NOMO-1 (cell line): ENCODE measurements around the gene DCUN1D2.
A peak's percentile ranks its signal among the peaks of the same experiment; 100 is the strongest.
"Not testable (repeated sequence)": the region's sequence is repeated elsewhere in the genome, so short reads cannot be mapped to it uniquely, and the experiment has no call there.

Experiments used
- DNase-seq, 2 experiments: peaks; one replicate each; lab custom pipeline; 2025; ENCODE audit not compliant: unreplicated experiment in 2 of 2; lab: John Stamatoyannopoulos, UW

Gene DCUN1D2

DNA sequence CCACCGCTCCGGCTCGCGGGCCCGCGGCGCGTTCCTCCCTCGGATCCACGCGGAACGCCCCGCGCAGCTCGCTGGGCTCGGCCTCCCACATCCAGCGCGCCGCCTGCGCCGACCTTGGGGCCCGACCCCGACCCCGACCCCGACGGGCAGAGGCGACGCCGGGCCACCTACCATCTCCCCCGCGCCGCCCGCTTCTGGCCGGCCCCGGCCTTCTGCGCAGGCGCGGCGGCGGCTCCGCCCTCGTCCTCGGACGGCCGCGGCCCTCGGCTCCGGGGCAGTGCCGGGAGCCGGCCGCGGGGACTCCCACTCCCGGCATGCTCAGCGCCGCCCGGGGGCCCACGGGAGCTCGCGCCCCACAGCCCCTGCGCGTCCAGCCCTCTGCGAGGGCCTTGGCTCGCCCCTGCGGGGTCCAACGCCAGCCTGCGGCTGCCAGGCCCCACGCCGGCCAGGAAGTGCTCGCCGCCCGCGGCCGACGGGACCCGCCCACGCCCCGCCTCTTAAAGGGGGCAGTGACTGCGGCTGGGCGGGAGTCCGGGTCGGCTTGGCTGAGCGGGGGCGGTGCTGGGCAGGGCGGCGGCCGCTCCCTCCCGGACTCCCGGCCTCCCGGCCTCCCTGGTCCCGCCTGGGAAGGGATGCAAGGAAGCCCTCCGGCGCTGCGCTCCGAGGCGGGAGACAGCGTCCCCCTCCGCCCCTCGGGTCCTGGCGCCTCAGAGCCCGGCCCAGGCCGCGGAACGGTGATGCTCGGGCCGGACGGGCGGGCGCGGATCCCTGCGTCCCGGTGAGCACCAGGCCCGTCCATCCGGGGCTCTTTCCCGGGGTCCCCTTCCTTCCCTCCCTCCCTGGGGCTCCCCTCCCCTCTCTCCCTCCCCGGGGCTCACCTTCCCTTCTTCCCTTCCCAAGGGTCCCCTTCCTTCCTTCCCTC, at the start of gene DCUN1D2:
TSS of gene DCUN1D2 (minus strand) at position 216 of the 922 bp plus-strand sequence. CDS start at position 174, 42 bp downstream.
- DNase-seq, result peak; percentile 91 to 96

DNA sequence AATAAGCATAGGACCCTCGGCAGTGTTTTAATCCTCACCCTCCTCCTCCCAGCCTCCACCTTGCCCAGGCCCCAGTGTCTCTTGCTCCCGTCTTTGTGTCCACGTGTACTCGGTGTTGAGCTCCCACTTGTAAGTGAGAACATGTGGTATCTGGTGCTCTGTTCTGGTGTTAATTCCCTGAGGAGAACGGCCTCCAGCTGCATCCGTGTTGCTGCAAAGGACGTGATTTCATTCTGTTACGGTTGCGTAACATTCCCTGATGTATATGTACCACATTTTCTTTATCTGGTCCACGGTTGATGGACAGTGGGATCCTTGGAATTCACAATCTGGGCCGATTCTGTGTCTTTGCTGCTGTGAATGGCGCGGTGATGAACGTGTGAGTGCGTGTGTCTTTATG, 49.3 kb upstream of the DCUN1D2 start:
- no peak for DNase-seq

DNA sequence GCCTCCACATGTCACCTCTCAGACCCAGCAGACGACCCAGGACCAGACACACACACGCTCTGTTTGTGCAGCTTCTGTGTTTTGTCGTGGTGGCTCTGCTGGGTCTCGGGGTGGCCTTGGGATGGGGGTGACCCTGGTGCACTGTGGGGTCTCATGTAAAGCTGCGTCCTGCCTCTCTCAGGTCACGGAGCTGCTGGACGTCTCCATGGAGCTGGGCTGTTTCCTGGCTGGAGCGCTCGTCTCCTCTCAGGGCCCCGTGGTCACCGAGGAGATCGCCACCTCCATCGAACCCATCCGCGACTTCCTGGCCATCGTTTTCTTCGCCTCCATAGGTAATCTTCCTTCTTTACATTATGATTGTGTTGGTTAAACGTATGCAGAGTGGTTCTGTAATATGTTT, 48.7 kb upstream of the DCUN1D2 start:
- no peak for DNase-seq

DNA sequence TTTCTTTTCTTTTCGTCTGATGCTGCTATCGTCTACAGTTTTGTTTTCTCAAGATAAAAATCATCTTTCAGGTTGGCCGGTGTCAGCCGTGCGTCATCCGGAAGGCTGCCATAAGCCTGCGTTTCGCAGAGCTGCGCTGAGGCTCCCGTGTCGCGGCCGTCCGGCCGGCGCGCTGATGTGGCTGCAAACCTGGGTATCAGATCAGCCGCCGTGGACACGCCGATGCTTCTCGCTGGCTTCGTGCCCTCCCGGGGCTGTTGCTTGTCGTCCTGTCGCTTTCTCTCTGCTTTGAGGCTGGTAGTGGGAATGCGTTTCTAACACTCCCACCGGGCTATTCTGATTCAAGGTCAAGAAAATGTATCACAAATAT, 48.2 kb upstream of the DCUN1D2 start:
- no peak for DNase-seq

DNA sequence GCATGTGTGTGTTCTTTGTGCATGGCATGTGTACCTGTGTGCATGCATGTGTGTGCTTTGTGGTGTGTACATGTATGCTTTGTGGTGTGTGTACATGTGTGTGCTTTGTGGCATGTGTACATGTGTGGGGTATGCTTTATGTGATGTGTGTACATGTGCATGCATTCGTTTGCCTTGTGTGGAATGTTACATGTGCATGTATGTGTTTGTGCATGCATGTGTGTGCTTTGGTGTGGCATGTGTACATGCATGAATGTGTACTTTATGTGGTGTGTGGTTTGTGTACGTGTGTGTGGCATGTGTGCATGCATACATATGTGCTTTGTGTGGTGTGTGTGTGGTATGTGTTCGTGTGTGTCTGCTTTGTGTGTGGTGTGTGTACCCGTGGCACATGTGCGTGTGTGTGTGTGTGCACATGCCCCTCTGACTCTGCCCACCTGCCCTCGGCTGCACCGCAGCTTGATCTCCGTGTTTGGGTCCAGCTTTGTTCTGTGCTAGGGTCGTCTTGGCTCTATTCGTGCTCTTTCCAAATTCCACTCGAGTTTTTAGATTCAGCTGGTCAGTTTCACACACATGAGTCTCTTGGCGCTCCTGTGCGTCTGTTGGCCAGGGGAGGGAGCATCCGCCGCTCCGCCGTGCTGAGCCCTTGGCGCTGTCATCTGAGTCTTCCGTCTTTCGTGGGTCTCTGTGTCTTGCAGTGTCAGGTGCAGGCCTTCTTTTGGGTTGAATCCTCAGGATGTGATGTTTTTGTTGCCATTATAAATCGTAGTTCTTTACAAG, 47.6 kb upstream of the DCUN1D2 start:
- no peak for DNase-seq

DNA sequence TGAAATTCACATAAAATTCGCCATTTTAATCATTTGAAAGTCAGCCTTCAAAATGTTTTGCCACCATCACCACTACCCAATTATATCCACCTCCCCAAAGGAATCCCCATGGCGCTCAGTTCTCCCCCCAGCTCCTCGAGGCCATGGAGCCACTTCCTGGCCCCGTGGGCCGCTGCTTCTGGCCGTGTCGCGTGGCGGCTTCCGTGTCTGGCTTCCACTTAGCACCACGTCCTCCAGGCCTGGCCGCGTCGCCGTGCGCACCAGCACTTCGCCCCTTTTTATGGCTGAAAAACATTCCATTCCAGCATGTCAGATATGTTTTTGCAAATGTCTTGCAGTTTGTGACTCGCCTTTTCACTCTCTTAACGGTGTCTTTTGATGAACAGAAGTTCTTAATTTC, 46.7 kb upstream of the DCUN1D2 start:
- no peak for DNase-seq

DNA sequence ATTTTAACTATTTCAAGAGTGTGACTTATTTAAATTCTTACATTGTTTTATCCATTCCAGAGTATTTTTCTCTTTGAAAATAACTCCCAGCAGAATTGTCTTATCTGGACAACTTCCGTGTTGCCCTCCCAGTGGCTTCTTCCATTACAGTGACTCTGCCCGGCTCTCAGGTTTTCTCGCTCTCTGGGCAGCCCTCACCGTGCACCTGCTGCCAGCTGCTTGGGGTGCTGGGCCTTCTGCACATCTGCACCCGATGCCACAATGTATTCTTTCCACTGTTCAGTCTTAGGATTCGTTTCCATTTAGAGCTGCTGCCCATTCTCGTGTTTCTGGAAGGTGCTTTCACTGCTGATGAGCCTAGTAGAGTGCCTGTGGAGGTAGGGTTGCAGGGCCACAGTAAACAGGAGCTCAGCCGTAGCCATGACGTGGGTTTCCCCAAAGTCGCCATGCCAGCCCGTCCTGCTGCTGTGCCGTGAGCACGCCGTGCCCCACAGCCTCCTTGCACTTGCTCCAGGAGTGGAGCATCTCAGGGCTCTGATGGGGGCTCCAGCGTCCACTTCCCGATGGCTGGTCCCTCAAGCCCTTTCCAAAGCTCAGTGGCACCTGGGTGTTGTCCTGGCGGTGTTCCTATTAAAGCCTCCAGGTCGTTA, 46.1 kb upstream of the DCUN1D2 start:
- no peak for DNase-seq

DNA sequence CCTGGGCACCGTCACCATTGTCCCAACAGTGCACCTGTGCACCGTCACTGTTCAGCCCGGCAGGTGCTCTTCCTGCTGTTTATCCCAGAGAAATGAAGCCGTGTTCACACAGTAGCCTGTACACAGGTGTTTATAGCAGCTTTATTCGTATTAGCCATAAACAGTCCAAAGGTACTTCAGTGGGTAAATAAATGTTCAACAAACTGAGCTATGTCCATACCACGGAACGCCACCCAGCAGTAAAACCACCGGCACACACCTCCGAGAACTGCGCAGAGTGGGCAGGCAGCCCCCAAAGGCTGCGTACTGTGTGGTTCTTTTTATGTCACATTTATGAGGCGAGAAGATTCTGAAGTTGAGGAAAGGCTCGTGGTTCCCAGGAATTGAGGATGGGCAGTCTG, 44.9 kb upstream of the DCUN1D2 start:
- no peak for DNase-seq

DNA sequence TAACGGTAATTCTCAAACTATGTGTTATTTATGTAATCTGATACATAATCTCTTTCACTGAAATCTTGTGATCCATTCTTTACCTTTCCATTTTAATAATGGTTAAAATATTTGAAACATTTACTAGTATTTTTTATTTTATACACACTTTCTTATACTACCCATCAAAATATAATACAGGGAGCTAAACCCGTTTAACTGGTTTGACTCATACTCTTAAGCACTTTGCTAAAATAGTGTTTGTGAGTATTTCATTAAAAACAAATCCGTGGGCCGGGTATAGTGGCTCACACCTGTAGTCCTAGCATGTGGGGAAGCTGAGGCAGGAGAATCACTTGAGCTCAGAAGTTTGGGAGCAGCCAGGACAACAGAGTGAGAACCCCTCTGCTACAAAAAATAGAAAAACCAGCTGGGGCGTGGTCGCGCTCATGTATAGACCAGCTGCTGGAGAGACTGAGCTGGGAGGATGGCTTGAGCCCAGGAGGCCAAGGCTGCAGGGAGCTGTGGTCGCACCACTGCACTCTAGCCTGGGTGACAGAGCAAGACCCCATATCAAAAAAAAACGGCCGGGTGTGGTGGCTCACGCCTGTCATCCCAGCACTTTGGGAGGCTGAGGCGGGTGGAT, 43.8 kb upstream of the DCUN1D2 start:
- DNase-seq, result no peak

DNA sequence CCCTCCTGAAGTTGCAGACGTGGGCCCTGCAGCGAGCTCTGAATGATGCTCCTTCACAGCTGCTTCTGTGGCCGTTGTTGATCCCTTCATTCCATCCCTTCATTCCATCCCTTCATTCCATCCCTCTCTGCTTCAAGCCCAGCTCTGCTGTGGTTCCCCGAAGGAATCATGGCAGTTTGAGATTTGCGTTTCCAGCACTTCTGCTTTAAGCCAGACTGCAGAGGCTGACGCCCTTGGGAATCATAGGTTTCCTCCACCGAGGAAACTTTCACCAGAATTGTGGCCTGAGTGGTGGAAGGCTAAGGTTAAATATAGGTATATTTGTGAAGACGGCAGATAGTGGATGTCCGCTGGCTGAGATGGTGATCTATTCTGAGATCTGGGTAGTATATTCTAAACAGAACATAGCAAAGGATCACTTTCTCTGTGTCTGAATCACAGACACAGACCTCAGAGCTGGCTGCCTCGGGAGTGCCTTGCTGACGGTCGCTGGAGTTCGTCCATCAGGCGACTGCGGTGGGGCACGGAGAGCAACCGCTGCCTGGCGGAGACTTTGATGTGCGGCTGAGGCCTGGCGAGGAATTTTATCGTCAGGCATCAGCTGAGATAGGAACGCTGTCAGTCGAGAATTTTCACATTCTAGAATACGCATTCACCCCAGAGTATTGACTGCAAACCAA, 42.8 kb upstream of the DCUN1D2 start:
- DNase-seq, result no peak

DNA sequence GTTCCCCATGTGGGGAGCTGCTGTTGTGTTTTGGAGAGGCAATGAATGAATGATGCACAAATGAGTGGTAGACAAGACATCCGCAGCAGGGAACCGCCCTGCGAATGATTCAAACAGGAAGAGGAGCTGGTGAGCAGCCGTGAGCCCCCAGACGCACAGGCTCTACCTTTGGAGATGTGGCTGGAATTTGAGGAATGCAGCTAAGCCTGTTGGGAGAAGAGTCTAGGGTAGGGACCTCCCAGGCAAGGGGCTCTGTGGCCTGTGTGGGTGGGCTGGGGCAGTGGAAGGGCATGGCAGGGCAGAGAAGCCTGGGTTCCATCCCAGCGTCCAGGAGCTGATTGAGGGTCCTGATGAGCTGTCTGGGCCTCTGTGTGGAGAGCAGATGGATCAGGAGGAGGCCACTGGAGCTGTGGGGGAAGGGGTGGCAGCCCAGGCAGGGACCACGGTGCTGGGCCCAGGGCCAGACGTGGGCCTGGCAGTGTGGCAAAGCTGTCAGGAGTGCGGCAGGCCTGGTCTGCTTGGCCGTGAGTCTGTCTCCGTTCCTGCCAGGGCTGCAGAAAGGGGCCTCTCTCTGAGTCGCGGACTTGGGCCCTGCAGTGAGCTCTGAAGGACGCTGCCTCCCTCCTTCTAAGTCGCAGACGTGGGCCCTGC, 41.8 kb upstream of the DCUN1D2 start:
- DNase-seq, result no peak

DNA sequence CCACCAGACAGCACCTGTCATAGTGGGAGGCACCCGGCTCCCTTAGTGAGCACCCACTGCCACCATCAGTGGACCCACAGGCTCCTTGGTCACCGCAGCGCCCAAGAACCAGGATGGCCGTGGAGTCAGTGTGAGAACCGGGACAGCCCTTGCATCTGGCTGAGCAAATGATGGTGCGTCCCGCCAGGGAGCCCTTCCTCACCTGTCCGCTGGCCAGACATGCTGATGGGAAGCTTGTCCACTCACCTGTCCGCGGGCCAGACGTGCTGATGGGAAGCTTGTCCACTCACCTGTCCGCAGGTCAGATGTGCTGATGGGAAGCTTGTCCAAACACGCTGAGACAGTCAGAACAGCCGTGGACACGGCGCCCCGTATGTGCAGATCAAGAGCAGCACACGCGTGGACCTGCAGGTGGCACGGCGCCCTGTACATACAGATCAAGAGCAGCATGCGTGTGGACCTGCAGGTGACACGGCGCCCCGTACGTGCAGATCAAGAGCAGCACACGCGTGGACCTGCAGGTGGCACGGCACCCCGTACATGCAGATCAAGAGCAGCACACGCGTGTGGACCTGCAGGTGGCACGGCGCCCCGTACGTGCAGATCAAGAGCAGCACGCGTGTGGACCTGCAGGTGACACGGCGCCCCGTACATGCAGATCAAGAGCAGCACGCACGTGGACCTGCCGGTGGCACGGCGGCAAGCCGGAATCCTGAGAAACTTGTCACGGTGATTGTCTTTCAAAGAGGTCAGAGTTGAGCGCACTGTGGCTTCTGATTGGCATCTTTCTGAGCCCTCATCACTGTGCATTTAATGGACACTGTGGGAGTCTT, 40.7 kb upstream of the DCUN1D2 start:
- no peak for DNase-seq

DNA sequence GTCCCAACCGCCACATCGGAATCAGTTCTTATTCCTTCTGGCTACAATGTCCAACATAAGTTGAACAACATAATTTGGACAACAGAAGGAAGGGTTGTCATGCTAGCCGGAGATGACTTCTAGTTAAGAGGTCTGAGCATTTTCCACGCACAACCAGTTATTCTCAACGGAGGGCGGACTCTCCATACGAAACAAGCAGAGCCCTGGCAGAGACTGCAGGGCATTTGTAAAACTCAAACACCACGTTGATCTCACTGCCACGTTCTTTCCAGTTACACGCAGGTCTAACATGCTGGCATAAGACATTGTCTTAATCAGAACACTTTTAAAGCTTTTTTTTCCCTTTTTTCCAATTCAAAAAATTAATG, 38.3 kb upstream of the DCUN1D2 start:
- no peak for DNase-seq

DNA sequence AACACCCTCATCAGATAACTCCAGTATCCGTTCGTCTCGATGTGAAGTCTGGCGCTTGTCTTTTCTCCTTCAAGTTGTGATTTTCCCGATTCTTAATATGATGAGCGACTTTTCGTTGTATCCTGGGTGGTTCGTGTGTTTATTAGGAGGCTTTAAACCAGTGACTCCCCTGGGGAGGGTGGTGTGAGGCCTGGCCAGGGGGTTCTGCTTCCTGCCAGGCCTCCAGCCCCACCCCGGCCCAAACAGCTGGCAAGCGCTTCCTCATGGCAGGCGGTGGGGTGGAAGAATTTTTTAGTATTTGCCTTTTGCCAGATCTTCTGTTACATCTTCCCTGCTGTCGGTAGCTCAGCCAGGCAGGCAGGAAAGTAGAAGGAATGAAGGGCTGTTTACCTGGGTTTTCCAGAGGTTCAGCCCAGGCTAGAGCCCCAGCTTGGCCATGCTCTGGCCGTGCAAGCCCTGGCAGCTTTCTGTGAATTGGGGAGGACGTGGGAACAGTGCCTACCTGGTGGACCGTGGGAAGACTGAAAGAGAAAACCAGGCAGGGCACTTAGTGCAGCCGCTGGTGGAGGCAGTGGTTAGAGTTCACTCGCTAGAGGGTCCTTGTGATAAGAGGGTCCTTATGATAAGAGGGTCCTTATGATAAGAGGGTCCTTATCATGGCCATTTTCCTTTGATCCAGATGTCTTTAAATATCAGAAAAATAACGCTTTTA, 37.7 kb upstream of the DCUN1D2 start:
- DNase-seq, result no peak

DNA sequence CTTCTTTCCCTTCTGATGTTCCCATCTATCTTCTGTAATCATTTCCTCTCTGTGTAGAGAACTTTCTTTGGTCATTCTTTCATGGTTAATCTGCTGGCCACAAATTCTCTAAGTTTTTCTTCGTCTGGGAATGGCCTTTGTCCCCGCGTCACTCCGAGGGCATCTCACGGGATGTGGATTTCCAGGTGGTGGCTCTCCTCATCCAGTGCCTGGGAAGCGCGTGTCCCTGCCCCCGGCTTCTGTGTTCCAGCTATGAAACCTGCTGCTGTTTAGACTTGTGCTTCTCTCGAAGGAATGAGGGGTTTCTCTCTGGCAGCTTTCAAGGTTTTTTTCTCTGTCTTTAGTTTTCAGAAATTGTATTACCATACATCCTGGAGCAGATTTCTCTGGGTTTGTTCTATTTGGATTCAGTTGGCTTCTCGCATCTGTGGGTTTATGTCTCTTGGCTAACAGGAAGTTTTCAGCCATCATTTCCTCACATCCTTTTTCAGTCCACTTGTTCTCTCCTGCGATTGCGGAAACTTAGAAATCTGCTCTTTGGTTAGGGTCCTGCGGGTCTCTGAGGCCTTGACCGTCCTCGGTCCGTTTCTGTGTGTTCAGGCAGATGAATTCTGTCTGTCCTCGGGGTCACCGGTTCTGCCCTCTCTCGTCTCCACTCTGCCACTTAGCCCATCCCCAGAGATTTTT, 36.9 kb upstream of the DCUN1D2 start:
- DNase-seq, result peak in 1 of 2 experiments; percentile 9

DNA sequence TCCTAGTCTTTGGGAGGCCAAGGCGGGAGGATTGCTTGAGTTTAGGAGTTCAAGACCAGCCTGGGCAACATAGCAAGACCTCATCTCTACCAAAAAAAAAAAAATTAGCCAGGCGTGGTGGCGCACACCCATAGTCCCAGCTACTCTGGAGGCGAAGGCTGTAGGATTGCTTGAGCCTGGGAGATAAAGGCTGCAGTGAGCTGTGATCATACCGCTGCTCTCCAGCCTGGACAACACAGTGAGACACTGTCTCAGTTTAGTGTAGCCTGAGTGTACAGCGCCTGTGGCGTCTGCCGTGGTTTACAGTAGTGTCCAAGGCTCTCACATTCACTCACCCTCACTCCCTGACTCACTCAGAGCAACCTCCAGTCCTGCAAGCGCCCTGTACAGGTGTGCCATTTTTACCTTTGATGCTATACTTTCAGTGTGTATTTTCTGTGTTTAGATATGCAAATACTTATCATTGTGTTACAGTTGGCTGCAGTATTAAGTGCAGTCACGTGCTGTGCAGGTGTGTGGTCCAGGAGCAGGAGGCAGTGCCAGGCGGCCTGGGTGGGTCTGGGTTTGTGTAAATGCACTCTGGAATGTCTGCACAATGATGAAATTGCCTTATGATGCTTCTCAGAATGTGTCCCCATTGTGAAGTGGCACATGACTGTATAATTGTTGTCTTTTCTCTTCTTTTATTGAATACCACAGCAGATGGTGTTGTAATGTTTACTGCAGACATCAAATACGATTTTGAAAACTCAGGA, 36.1 kb upstream of the DCUN1D2 start:
- DNase-seq, result no peak

DNA sequence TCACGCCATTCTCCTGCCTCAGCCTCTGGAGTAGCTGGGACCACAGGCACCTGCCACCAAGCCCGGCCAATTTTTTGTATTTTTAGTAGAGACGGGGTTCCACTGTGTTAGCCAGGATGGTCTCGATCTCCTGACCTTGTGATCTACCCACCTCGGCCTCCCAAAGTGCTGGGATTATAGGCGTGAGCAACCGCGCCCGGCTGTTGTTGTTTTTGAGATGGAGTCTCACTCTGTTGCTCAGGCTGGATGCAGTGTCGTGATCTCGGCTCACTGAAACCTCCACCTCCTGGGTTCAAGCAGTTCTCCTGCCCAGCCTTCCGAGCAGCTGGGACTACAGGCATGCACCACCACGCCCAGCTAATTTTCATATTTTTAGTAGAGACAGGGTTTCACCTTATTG, 31.9 kb upstream of the DCUN1D2 start:
- not testable (repeated sequence) for DNase-seq
